ENCODE results near the gene CTNNA3. TPM values are rescaled to one million over a fixed set of nuclear protein-coding genes. Genes with fewer than 3 reads are reported as not detected.

Gene CTNNA3
- total and polyA plus RNA-seq, 2 donors (not counting 3 experiments of a cell fraction or from before 2014, with no cell fraction given), result not detected

DNA sequence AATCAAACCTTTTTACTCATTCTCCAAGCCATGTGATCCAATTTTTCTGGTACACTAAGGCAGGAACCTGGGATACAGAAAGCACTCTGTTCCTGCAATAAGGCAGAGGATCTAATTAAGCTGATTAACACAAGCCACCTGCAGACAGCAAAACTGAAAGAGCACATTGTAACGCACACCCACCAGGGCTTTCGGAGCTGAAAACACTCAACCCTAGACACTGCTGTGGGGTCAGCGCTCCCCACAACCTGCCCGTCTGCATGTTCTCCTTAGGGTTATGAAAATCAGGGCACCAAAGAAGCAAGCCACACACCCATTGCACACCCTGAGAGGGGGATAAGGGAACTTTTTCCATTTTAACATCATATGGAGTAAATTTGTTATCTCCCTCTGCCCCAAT is 1792.4 kb downstream of the CTNNA3 start:
- Histone ChIP-seq H3K9me1 (replicated peaks; ENCODE audit: control insufficient read depth, extremely low read depth, insufficient read depth, low read length) (no peaks in the 10 kb centered on the region), H3K9me3 (replicated peaks; ENCODE audit: control insufficient read depth, insufficient read depth, low read length) (no peaks in the 10 kb centered on the region), H3K27me3 (ENCODE audit: control insufficient read depth in 2 of 2, insufficient read depth in 2 of 2, low read length in 2 of 2) (no peaks in the 10 kb centered on the region), H3K27ac (ENCODE audit: insufficient read depth, low read depth, low read length) (no peak overlapping the region), H2AFZ (ENCODE audit: low read depth, low read length) (no peak overlapping the region), H3K9ac (replicated peaks; ENCODE audit: extremely low read depth, insufficient read depth, low read length) (no peak overlapping the region), H3K4me1 (ENCODE audit: control insufficient read depth, extremely low read depth, insufficient read depth, low read length) (no peaks in the 10 kb centered on the region), H3K4me3 (replicated peaks in 1 of 3; ENCODE audit: insufficient read depth in 1 of 3, low read depth in 1 of 3, low read length in 3 of 3) (no peak overlapping the region), H4K20me1 (replicated peaks; ENCODE audit: control insufficient read depth, extremely low read depth, insufficient read depth, low read length) (no peaks in the 10 kb centered on the region), H3K4me2 (ENCODE audit: insufficient read depth, low read length) (no peak overlapping the region), H3K36me3 (ENCODE audit: control insufficient read depth in 2 of 2, extremely low read depth in 1 of 2, insufficient read depth in 2 of 2, low read length in 2 of 2) (no peaks in the 10 kb centered on the region), H3K79me2 (ENCODE audit: control insufficient read depth, insufficient read depth, low read length) (no peaks in the 10 kb centered on the region)
- BruUV-seq (replicated peaks), result no TSS peak
- POLR2A ChIA-PET, result no interaction called here
- dilution Hi-C loops (cut with MboI; ENCODE audit: extremely low pct_ligation_motif_present, low sequenced_read_pairs) (no loop called here), intact Hi-C loops (cut with micrococcal nuclease) (no loop called here)
- CTCF ChIA-PET, result no interaction called here
- FAIRE-seq, result no peak
- no peak for TF ChIP-seq JUN (IDR thresholded peaks at IDR 0.05; ENCODE audit: borderline replicate concordance, insufficient read depth, insufficient read length, low read depth)
- no peak for TF ChIP-seq FOS (IDR thresholded peaks at IDR 0.05; ENCODE audit: borderline replicate concordance, insufficient read depth, low read length)
- TF ChIP-seq POLR2A (IDR thresholded peaks at IDR 0.05; ENCODE audit: low read depth, low read length), result no peak
- no peak for TF ChIP-seq CTCF (IDR thresholded peaks at IDR 0.05; ENCODE audit: extremely low read depth in 1 of 2, insufficient read depth in 1 of 2, low read depth in 1 of 2, low read length in 2 of 2)
- no peak for TF ChIP-seq POLR2AphosphoS5 (IDR thresholded peaks at IDR 0.05; ENCODE audit: insufficient read depth, low read depth, low read length)
- no peak for TF ChIP-seq MAX (IDR thresholded peaks at IDR 0.05; ENCODE audit: insufficient read depth, insufficient read length)
- no peak for TF ChIP-seq EZH2 (IDR thresholded peaks at IDR 0.05; ENCODE audit: borderline replicate concordance, low read depth, low read length, severe bottlenecking)
- no peak for TF ChIP-seq GATA2 (IDR thresholded peaks at IDR 0.05; ENCODE audit: insufficient read depth, insufficient read length, low read depth, low read length)
- no peak for TF ChIP-seq MYC (IDR thresholded peaks at IDR 0.05; ENCODE audit: low read depth, low read length)
- no peak for DNase-seq (ENCODE audit: low read depth, low spot score)
